GM21447 (cell line): ENCODE data around the gene ARFGEF2.
"Not testable (repeated sequence)": the region's sequence is repeated elsewhere in the genome, so short reads cannot be mapped to it uniquely, and the experiment has no call there.

Experiments used
- ATAC-seq: cut with Tn5 transposase; IDR thresholded peaks from one replicate; pipeline ENCODE4 v1.9.1; 2021; ENCODE audit not compliant: unreplicated experiment

ARFGEF2 gene

GRCh38 chr20:48990467-48990866 lies 69.0 kb downstream of the ARFGEF2 start:
- no peak for ATAC-seq

- no peak for ATAC-seq
These were observed 74.1 kb downstream of the ARFGEF2 start for GRCh38 chr20:48995589-48995988.

- no peak for ATAC-seq
These were observed 78.7 kb downstream of the ARFGEF2 start for GRCh38 chr20:48999890-49000870.

- no peak for ATAC-seq
These were observed 80.2 kb downstream of the ARFGEF2 start for GRCh38 chr20:49001741-49002140.

GRCh38 chr20:49006446-49006980 lies 85.0 kb downstream of the ARFGEF2 start:
- ATAC-seq, result no peak

GRCh38 chr20:49009899-49010631 lies 88.6 kb downstream of the ARFGEF2 start:
- ATAC-seq, result no peak

- ATAC-seq, result no peak
These were observed 102.7 kb downstream of the ARFGEF2 start for GRCh38 chr20:49024220-49024619.

- ATAC-seq, result not testable (repeated sequence)
These were observed 106.7 kb downstream of the ARFGEF2 start for GRCh38 chr20:49028177-49028576.

- ATAC-seq, result no peak
These were observed 107.2 kb downstream of the ARFGEF2 start for GRCh38 chr20:49028684-49029083.

GRCh38 chr20:49029203-49029602 lies 107.7 kb downstream of the ARFGEF2 start:
- ATAC-seq, result no peak

GRCh38 chr20:49030954-49031619 lies 109.6 kb downstream of the ARFGEF2 start:
- ATAC-seq, result no peak

- ATAC-seq, result no peak
These were observed 110.9 kb downstream of the ARFGEF2 start for GRCh38 chr20:49032455-49032854.

GRCh38 chr20:49034070-49034732 lies 112.7 kb downstream of the ARFGEF2 start:
- ATAC-seq, result no peak

GRCh38 chr20:49037962-49038387 lies 116.5 kb downstream of the ARFGEF2 start:
- no peak for ATAC-seq

- ATAC-seq, result no peak
These were observed 118.3 kb downstream of the ARFGEF2 start for GRCh38 chr20:49039854-49040253.

GRCh38 chr20:49043000-49043399 lies 121.5 kb downstream of the ARFGEF2 start:
- no peak for ATAC-seq

- peak; percentile 10 for ATAC-seq
These were observed 124.1 kb downstream of the ARFGEF2 start for GRCh38 chr20:49045440-49046086.

- peak; percentile 85 for ATAC-seq
These were observed 124.8 kb downstream of the ARFGEF2 start, which contains the start of gene CSE1L for GRCh38 chr20:49046087-49046900. Gene CSE1L, plus strand, starts transcription at chr20:49046312. Its CDS starts 12,152 bp downstream, at chr20:49058464.

- ATAC-seq, result no peak
These were observed 130.8 kb downstream of the ARFGEF2 start for GRCh38 chr20:49052334-49052733.
